K562 (cell line): ENCODE measurements around the gene JPH3. TPM values are rescaled to one million over a fixed set of nuclear protein-coding genes. Genes with fewer than 3 reads are reported as not detected.

Experiments
- E4F1 ChIP-seq: fragments of 250-450 bp; sonication (Bioruptor Pico); IDR thresholded peaks from 2 replicates; pipeline ENCODE4 v1.5.0; 2021; ENCODE audit warnings: mild to moderate bottlenecking, borderline replicate concordance
- GTF2A2 ChIP-seq: IDR thresholded peaks from 2 replicates; pipeline ENCODE4 v1.6.1; 2016; ENCODE audit warnings: mild to moderate bottlenecking, missing genetic modification characterization, missing compliant biosample characterization
- MGA ChIP-seq: fragments of 450-650 bp; IDR thresholded peaks from 2 replicates; pipeline ENCODE4 v1.6.1; 2016; ENCODE audit warnings: mild to moderate bottlenecking, moderate library complexity
- MTA3 ChIP-seq: fragments of 450-650 bp; formaldehyde crosslinking; IDR thresholded peaks from 2 replicates; pipeline ENCODE4 v1.6.1; 2017; ENCODE audit warnings: mild to moderate bottlenecking, borderline replicate concordance
- WHSC1 ChIP-seq: IDR thresholded peaks from one replicate; pipeline ENCODE4 v1.6.1; 2012; ENCODE audit warnings: low read length, control low read depth, inconsistent platforms
- polyA plus RNA-seq, 8 experiments: library from polyadenylated mRNA; depleted of rRNA in 4 of 8; stranded (reverse) in 5 of 8; unstranded in 3 of 8; fragments of >200 nt; fragmentation: Nextera tagmentation in 2 of 8; fragmentation: Illumina TruSeq in 1 of 8; extraction: Ambion mirVana in 2 of 8; extraction: Trizol in 1 of 8; gene quantifications; 2 replicates each; pipeline versions ENCODE4 v1.2.1 to v1.2.3, GENCODE V29; 2011 to 2014; ENCODE audit warnings: inconsistent platforms in 1 of 8, missing spikeins in 1 of 8
- total RNA-seq, 7 experiments: library from RNA; depleted of rRNA in 6 of 7; stranded (reverse); fragments of >200 nt in 6 of 7; fragmentation: Illumina TruSeq in 2 of 7; extraction: Trizol in 2 of 7; gene quantifications; 2 replicates each; pipeline versions ENCODE4 v1.2.1 to v1.2.3, GENCODE V29; 2011 to 2021; ENCODE audit warnings: low replicate concordance in 1 of 7
- TF ChIP-seq, protein P1 (sequence below): sonication (generic); formaldehyde crosslinking; IDR thresholded peaks from 2 replicates; pipeline ENCODE4 v1.8.1; 2023; ENCODE audit warnings: missing genetic modification reagents, mild to moderate bottlenecking, borderline replicate concordance

Gene JPH3
- total and polyA plus RNA-seq, 9 of the 15 experiments (the other 6 are each of a cell fraction or from before 2014, with no cell fraction given) = 0.01 TPM; not detected in 8

GRCh38 chr16:87721622-87722585, 119.6 kb downstream of the JPH3 start (continued):
- TF ChIP-seq MGA = peak; percentile 90
- no peak for TF ChIP-seq GTF2A2
- TF ChIP-seq WHSC1 = no peak
- no peak for TF ChIP-seq E4F1 (CRISPR knock-in tag)
- TF ChIP-seq, protein P1, sequence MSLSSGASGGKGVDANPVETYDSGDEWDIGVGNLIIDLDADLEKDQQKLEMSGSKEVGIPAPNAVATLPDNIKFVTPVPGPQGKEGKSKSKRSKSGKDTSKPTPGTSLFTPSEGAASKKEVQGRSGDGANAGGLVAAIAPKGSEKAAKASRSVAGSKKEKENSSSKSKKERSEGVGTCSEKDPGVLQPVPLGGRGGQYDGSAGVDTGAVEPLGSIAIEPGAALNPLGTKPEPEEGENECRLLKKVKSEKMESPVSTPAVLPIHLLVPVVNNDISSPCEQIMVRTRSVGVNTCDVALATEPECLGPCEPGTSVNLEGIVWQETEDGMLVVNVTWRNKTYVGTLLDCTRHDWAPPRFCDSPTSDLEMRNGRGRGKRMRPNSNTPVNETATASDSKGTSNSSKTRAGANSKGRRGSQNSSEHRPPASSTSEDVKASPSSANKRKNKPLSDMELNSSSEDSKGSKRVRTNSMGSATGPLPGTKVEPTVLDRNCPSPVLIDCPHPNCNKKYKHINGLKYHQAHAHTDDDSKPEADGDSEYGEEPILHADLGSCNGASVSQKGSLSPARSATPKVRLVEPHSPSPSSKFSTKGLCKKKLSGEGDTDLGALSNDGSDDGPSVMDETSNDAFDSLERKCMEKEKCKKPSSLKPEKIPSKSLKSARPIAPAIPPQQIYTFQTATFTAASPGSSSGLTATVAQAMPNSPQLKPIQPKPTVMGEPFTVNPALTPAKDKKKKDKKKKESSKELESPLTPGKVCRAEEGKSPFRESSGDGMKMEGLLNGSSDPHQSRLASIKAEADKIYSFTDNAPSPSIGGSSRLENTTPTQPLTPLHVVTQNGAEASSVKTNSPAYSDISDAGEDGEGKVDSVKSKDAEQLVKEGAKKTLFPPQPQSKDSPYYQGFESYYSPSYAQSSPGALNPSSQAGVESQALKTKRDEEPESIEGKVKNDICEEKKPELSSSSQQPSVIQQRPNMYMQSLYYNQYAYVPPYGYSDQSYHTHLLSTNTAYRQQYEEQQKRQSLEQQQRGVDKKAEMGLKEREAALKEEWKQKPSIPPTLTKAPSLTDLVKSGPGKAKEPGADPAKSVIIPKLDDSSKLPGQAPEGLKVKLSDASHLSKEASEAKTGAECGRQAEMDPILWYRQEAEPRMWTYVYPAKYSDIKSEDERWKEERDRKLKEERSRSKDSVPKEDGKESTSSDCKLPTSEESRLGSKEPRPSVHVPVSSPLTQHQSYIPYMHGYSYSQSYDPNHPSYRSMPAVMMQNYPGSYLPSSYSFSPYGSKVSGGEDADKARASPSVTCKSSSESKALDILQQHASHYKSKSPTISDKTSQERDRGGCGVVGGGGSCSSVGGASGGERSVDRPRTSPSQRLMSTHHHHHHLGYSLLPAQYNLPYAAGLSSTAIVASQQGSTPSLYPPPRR (CRISPR knock-in tag) = no peak; the same call in 1 of the 2 replicates
- TF ChIP-seq MTA3 = peak; percentile 64; the same call in 1 of the 2 replicates
